Stimulated activated naive B cell treated with anti-CD40 and anti-IgM and Interleukin-4, amounts not matched to agents 10 μg/mL and 1 μg/mL and 100 μg/mL, for 72 hours (primary cell): ENCODE data around the gene SCGB1D1.

Source experiments
- ATAC-seq, 2 donors: fragments of 150-1000 bp; cut with Tn5 transposase; replicated peaks; 2 replicates each; pipeline ENCODE4 v1.10.0; 2021; ENCODE audit warnings: moderate library complexity in 1 of 2
- DNase-seq: peaks from one replicate; pipeline ENCODE4 v3.0.0; 2021
- H3K27ac Mint-ChIP-seq: one replicate; pipeline ENCODE4 v1.8.0; 2022; ENCODE audit warnings: mild to moderate bottlenecking, mixed read lengths
- H3K27me3 Mint-ChIP-seq, 2 donors: one replicate each; pipeline ENCODE4 v1.8.0; 2022; ENCODE audit warnings: mixed read lengths in 2 of 2
- H3K36me3 Mint-ChIP-seq, 2 donors: one replicate each; pipeline ENCODE4 v1.8.0; 2022; ENCODE audit warnings: mixed read lengths in 2 of 2, mild to moderate bottlenecking in 1 of 2
- H3K4me1 Mint-ChIP-seq, 2 donors: one replicate each; pipeline ENCODE4 v1.8.0; 2022; ENCODE audit warnings: mixed read lengths in 2 of 2, mild to moderate bottlenecking in 1 of 2
- H3K4me3 Mint-ChIP-seq, 2 donors: one replicate each; pipeline ENCODE4 v1.8.0; 2022; ENCODE audit warnings: mild to moderate bottlenecking in 2 of 2, mixed read lengths in 2 of 2, moderate library complexity in 1 of 2
- H3K9me3 Mint-ChIP-seq, 2 donors: one replicate each; pipeline ENCODE4 v1.8.0; 2022; ENCODE audit warnings: mixed read lengths in 2 of 2, mild to moderate bottlenecking in 1 of 2

Gene SCGB1D1

GRCh38 chr11:62233730-62234129 lies 43.7 kb downstream of the SCGB1D1 start:
- no peak for ATAC-seq
- H3K9me3 Mint-ChIP-seq, result no peaks in the 10 kb centered on the region
- H3K4me3 Mint-ChIP-seq, result no peak overlapping the region
- H3K27me3 Mint-ChIP-seq, result peaks cover 30 to 48% of the 10 kb centered on the region in 2 donors
- H3K36me3 Mint-ChIP-seq, result no peaks in the 10 kb centered on the region
- no peak overlapping the region for H3K27ac Mint-ChIP-seq
- DNase-seq, result no peak
- H3K4me1 Mint-ChIP-seq, result no peaks in the 10 kb centered on the region

GRCh38 chr11:62236187-62236586 lies 46.2 kb downstream of the SCGB1D1 start:
- no peak overlapping the region for H3K4me3 Mint-ChIP-seq
- no peaks in the 10 kb centered on the region for H3K4me1 Mint-ChIP-seq
- no peak for DNase-seq
- H3K27me3 Mint-ChIP-seq, result peaks cover 30 to 44% of the 10 kb centered on the region in 2 donors
- no peak overlapping the region for H3K27ac Mint-ChIP-seq
- no peak for ATAC-seq
- H3K9me3 Mint-ChIP-seq, result no peaks in the 10 kb centered on the region
- no peaks in the 10 kb centered on the region for H3K36me3 Mint-ChIP-seq

- no peak overlapping the region for H3K4me3 Mint-ChIP-seq
- peaks cover 25 to 41% of the 10 kb centered on the region in 2 donors for H3K27me3 Mint-ChIP-seq
- H3K36me3 Mint-ChIP-seq, result no peaks in the 10 kb centered on the region
- no peaks in the 10 kb centered on the region for H3K4me1 Mint-ChIP-seq
- no peak overlapping the region for H3K27ac Mint-ChIP-seq
- ATAC-seq (no peak), DNase-seq (no peak)
- no peaks in the 10 kb centered on the region for H3K9me3 Mint-ChIP-seq
Measured at GRCh38 chr11:62237499-62237898, 47.5 kb downstream of the SCGB1D1 start.

DNA sequence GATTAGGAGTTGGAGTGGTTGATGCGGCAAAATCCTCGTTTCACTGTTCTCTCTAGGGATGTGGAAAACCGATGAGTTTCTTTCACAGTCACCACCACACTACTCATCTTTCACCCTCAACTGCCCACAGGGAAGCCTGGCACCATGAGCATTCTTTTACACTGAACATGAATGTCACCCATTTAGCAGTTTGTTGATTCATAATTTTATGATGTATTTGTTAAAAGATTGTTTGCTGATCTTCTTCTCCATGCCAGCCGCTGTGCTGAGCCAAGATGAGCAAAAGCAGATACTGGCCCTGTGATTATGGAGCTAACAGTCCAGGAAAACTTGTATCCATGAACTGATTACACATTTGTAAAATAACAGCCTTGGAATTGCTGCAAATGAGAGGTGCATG lies 48.1 kb downstream of the SCGB1D1 start:
- peaks cover 21 to 41% of the 10 kb centered on the region in 2 donors for H3K27me3 Mint-ChIP-seq
- H3K36me3 Mint-ChIP-seq, result no peaks in the 10 kb centered on the region
- no peak overlapping the region for H3K27ac Mint-ChIP-seq
- no peak overlapping the region for H3K4me3 Mint-ChIP-seq
- ATAC-seq (no peak), DNase-seq (no peak)
- H3K9me3 Mint-ChIP-seq, result no peaks in the 10 kb centered on the region
- no peaks in the 10 kb centered on the region for H3K4me1 Mint-ChIP-seq

- Mint-ChIP-seq H3K9me3 (no peaks in the 10 kb centered on the region), H3K36me3 (no peaks in the 10 kb centered on the region), H3K27ac (no peak overlapping the region), H3K4me3 (no peak overlapping the region), H3K4me1 (no peaks in the 10 kb centered on the region), H3K27me3 (peaks cover 29 to 50% of the 10 kb centered on the region in 2 donors)
- DNase-seq, result no peak
- no peak for ATAC-seq
Measured at GRCh38 chr11:62241095-62241494, 51.1 kb downstream of the SCGB1D1 start.

DNA sequence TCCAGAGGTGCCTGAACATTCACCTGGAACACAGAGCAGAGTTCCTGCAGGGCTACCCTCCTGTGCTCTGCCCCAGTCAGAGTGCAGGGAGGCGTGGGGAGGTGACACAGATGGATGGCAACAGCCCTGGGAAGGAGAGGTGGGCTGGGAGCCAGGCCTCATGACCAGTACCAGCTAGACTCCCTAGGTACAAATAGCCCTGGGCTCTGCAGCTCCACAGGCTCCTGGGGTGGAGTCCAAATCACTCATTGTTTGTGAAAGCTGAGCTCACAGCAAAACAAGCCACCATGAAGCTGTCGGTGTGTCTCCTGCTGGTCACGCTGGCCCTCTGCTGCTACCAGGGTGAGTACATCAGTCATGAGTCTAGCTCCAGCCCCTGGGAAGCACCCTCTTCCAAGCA lies 52.0 kb downstream of the SCGB1D1 start, which contains the start of gene SCGB1D2:
Gene SCGB1D2 (plus strand): TSS at position 219 of the 400 bp plus-strand sequence. CDS start 69 bp downstream, at position 288.
- Mint-ChIP-seq H3K4me3 (no peak within 1 kb of the TSS), H3K4me1 (no peaks in the 10 kb centered on the region), H3K27me3 (peaks cover 36 to 50% of the 10 kb centered on the region in 2 donors), H3K9me3 (no peaks in the 10 kb centered on the region), H3K36me3 (no peaks in the 10 kb centered on the region), H3K27ac (no peak within 1 kb of the TSS)
- ATAC-seq (no peak), DNase-seq (no peak)
